HepG2 (cell line): ENCODE results near the gene DQX1. TPM values are rescaled to one million over a fixed set of nuclear protein-coding genes. Genes with fewer than 3 reads are reported as not detected.

ENCODE experiments used
- AGO1 ChIP-seq: fragments of 200-400 bp; formaldehyde crosslinking; IDR thresholded peaks from 2 replicates; pipeline ENCODE4 v1.6.1; 2017; ENCODE audit warnings: mild to moderate bottlenecking, low read depth, low read length, moderate library complexity; ENCODE audit not compliant: poor library complexity, severe bottlenecking
- CREB1 ChIP-seq, 2 experiments: fragments of 450-650 bp in 1 of 2; IDR thresholded peaks; 2 replicates each; pipeline ENCODE4 v1.6.1; 2016 to 2017; ENCODE audit warnings: control low read depth in 1 of 2, mild to moderate bottlenecking in 1 of 2, missing compliant biosample characterization in 1 of 2, missing genetic modification characterization in 1 of 2
- HOXA7 ChIP-seq: sonication (generic); formaldehyde crosslinking; IDR thresholded peaks from 2 replicates; pipeline ENCODE4 v1.8.1; 2022; ENCODE audit warnings: mild to moderate bottlenecking, missing genetic modification reagents, moderate library complexity
- MXI1 ChIP-seq: IDR thresholded peaks from 3 replicates; pipeline ENCODE4 v1.6.1; 2012; ENCODE audit warnings: low read depth, low read length, inconsistent platforms, borderline replicate concordance
- RFXANK ChIP-seq: IDR thresholded peaks from 2 replicates; pipeline ENCODE4 v1.6.1; 2016
- SNAI1 ChIP-seq: sonication (generic); formaldehyde crosslinking; IDR thresholded peaks from 2 replicates; pipeline ENCODE4 v1.5.0; 2020; ENCODE audit warnings: mild to moderate bottlenecking, missing genetic modification reagents, borderline replicate concordance
- YY1 ChIP-seq: IDR thresholded peaks from 2 replicates; pipeline ENCODE4 v1.6.1; 2011; ENCODE audit warnings: low read length, low read depth, moderate library complexity, mild to moderate bottlenecking; ENCODE audit not compliant: insufficient read depth, insufficient replicate concordance
- ZBTB43 ChIP-seq: sonication (generic); formaldehyde crosslinking; conservative IDR thresholded peaks from 2 replicates; pipeline ENCODE4 v1.4.0; 2020; ENCODE audit warnings: missing genetic modification reagents
- polyA plus RNA-seq, 8 experiments: library from polyadenylated mRNA; depleted of rRNA in 3 of 8; stranded (reverse) in 7 of 8; unstranded in 1 of 8; fragments of >200 nt; fragmentation: Illumina TruSeq in 4 of 8; extraction: Trizol in 4 of 8; gene quantifications; 2 replicates each; pipeline versions ENCODE4 v1.2.1 to v1.2.3, GENCODE V29; 2011 to 2016; ENCODE audit warnings: low read depth in 4 of 8, missing spikeins in 1 of 8, mixed read lengths in 1 of 8; ENCODE audit not compliant: insufficient read depth in 1 of 8
- total RNA-seq, 5 experiments: library from RNA; depleted of rRNA; stranded (reverse); fragments of >200 nt; fragmentation: Illumina TruSeq; extraction: Trizol; gene quantifications; 2 replicates each; pipeline ENCODE4 v1.2.3, GENCODE V29; 2016; ENCODE audit warnings: low read depth in 1 of 5
- TF ChIP-seq, protein P1 (sequence below): sonication (generic); formaldehyde crosslinking; IDR thresholded peaks from 2 replicates; pipeline ENCODE4 v1.5.1; 2020; ENCODE audit warnings: mild to moderate bottlenecking, missing genetic modification reagents
- TF ChIP-seq, protein P2 (sequence below), 2 experiments: sonication (generic) in 1 of 2; formaldehyde crosslinking in 1 of 2; IDR thresholded peaks; 2 replicates each; pipeline versions ENCODE4 v1.4.0 to v1.6.1; 2016 to 2020; ENCODE audit warnings: borderline replicate concordance in 1 of 2, low read depth in 1 of 2, mild to moderate bottlenecking in 1 of 2, missing genetic modification reagents in 1 of 2
- TF ChIP-seq, protein P3 (sequence below): sonication (generic); formaldehyde crosslinking; IDR thresholded peaks from 2 replicates; pipeline ENCODE4 v1.8.0; 2022; ENCODE audit warnings: mild to moderate bottlenecking, missing genetic modification reagents, moderate library complexity

DQX1 gene
- total and polyA plus RNA-seq, 2 of the 13 experiments (the other 11 are each of a cell fraction or from before 2014, with no cell fraction given), result 27.6 to 89.8 TPM

GRCh38 chr2:74502147-74502719 is 23.8 kb downstream of the DQX1 start (continued):
- peak; percentile 3 for TF ChIP-seq AGO1
- TF ChIP-seq MXI1, result peak; percentile 77; the same call in 1 of the 3 replicates
- TF ChIP-seq, protein P1, sequence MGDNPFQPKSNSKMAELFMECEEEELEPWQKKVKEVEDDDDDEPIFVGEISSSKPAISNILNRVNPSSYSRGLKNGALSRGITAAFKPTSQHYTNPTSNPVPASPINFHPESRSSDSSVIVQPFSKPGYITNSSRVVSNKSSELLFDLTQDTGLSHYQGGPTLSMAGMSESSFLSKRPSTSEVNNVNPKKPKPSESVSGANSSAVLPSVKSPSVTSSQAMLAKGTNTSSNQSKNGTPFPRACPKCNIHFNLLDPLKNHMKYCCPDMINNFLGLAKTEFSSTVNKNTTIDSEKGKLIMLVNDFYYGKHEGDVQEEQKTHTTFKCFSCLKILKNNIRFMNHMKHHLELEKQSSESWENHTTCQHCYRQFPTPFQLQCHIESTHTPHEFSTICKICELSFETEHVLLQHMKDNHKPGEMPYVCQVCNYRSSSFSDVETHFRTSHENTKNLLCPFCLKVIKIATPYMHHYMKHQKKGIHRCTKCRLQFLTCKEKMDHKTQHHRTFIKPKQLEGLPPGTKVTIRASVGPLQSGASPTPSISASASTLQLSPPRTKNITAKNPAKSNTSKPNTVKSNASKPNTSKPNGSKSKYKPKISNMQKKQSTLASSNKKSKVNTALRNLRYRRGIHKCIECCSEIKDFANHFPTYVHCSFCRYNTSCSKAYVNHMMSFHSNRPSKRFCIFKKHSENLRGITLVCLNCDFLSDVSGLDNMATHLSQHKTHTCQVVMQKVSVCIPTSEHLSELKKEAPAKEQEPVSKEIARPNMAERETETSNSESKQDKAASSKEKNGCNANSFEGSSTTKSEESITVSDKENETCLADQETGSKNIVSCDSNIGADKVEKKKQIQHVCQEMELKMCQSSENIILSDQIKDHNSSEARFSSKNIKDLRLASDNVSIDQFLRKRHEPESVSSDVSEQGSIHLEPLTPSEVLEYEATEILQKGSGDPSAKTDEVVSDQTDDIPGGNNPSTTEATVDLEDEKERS (CRISPR knock-in tag), result no peak
- TF ChIP-seq, protein P2, sequence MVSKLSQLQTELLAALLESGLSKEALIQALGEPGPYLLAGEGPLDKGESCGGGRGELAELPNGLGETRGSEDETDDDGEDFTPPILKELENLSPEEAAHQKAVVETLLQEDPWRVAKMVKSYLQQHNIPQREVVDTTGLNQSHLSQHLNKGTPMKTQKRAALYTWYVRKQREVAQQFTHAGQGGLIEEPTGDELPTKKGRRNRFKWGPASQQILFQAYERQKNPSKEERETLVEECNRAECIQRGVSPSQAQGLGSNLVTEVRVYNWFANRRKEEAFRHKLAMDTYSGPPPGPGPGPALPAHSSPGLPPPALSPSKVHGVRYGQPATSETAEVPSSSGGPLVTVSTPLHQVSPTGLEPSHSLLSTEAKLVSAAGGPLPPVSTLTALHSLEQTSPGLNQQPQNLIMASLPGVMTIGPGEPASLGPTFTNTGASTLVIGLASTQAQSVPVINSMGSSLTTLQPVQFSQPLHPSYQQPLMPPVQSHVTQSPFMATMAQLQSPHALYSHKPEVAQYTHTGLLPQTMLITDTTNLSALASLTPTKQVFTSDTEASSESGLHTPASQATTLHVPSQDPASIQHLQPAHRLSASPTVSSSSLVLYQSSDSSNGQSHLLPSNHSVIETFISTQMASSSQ (IDR thresholded peaks at IDR 0.05; ENCODE audit: low read depth), result no peak
- TF ChIP-seq, protein P2 (CRISPR knock-in tag; IDR thresholded peaks at IDR 0.05; ENCODE audit: borderline replicate concordance), result 0 out of 2 replicates have a peak, but pooled peaks have one; percentile 55
- TF ChIP-seq ZBTB43 (CRISPR knock-in tag), result peak; percentile 65
- TF ChIP-seq CREB1 (IDR thresholded peaks at IDR 0.05), result no peak
- TF ChIP-seq CREB1 (CRISPR knock-in tag; IDR thresholded peaks at IDR 0.05), result no peak
- TF ChIP-seq RFXANK (CRISPR knock-in tag), result peak; percentile 20; the same call in 1 of the 2 replicates
- TF ChIP-seq SNAI1 (CRISPR knock-in tag), result no peak
- TF ChIP-seq HOXA7 (CRISPR knock-in tag), result no peak
- TF ChIP-seq, protein P3, sequence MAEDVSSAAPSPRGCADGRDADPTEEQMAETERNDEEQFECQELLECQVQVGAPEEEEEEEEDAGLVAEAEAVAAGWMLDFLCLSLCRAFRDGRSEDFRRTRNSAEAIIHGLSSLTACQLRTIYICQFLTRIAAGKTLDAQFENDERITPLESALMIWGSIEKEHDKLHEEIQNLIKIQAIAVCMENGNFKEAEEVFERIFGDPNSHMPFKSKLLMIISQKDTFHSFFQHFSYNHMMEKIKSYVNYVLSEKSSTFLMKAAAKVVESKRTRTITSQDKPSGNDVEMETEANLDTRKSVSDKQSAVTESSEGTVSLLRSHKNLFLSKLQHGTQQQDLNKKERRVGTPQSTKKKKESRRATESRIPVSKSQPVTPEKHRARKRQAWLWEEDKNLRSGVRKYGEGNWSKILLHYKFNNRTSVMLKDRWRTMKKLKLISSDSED, result no peak; the same call in 1 of the 2 replicates
- TF ChIP-seq YY1, result no peak
